Panc1 (cell line): ENCODE measurements around the gene LAMC2.

ENCODE experiments used
- CTCF ChIP-seq: fragments of 450-650 bp; IDR thresholded peaks from 2 replicates; pipeline ENCODE4 v1.5.1; 2017; ENCODE audit warnings: mild to moderate bottlenecking
- POLR2AphosphoS5 ChIP-seq: IDR thresholded peaks from 2 replicates; pipeline ENCODE4 v1.6.1; 2012; ENCODE audit warnings: mild to moderate bottlenecking, low read depth, low read length, moderate library complexity
- TCF7L2 ChIP-seq: IDR thresholded peaks from 2 replicates; pipeline ENCODE4 v1.6.1; 2011; ENCODE audit warnings: mild to moderate bottlenecking, low read depth, low read length, inconsistent platforms
- TF ChIP-seq, protein P1 (sequence below), 2 experiments: IDR thresholded peaks; 2 replicates each; pipeline ENCODE4 v1.6.1; 2011 to 2012; ENCODE audit warnings: low read depth in 2 of 2, control low read depth in 1 of 2, low read length in 1 of 2, mild to moderate bottlenecking in 1 of 2, moderate library complexity in 1 of 2; ENCODE audit not compliant: insufficient read depth in 1 of 2

GRCh38 chr1:183140633-183141032 lies 45.4 kb upstream of the LAMC2 start:
- TF ChIP-seq, protein P1, sequence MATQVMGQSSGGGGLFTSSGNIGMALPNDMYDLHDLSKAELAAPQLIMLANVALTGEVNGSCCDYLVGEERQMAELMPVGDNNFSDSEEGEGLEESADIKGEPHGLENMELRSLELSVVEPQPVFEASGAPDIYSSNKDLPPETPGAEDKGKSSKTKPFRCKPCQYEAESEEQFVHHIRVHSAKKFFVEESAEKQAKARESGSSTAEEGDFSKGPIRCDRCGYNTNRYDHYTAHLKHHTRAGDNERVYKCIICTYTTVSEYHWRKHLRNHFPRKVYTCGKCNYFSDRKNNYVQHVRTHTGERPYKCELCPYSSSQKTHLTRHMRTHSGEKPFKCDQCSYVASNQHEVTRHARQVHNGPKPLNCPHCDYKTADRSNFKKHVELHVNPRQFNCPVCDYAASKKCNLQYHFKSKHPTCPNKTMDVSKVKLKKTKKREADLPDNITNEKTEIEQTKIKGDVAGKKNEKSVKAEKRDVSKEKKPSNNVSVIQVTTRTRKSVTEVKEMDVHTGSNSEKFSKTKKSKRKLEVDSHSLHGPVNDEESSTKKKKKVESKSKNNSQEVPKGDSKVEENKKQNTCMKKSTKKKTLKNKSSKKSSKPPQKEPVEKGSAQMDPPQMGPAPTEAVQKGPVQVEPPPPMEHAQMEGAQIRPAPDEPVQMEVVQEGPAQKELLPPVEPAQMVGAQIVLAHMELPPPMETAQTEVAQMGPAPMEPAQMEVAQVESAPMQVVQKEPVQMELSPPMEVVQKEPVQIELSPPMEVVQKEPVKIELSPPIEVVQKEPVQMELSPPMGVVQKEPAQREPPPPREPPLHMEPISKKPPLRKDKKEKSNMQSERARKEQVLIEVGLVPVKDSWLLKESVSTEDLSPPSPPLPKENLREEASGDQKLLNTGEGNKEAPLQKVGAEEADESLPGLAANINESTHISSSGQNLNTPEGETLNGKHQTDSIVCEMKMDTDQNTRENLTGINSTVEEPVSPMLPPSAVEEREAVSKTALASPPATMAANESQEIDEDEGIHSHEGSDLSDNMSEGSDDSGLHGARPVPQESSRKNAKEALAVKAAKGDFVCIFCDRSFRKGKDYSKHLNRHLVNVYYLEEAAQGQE (IDR thresholded peaks at IDR 0.05; ENCODE audit: insufficient read depth in 1 of 2, low read depth in 2 of 2, low read length in 1 of 2): no peak
- TF ChIP-seq CTCF: no peak
- no peak for TF ChIP-seq POLR2AphosphoS5
- no peak for TF ChIP-seq TCF7L2
